HUES48 (cell line): ENCODE data around the gene HSFX4.

Experiments
- H3K27ac ChIP-seq: one replicate; pipeline ENCODE4 v1.7.0; 2013; ENCODE audit warnings: low read depth, low read length, inconsistent platforms
- H3K27me3 ChIP-seq: 2 replicates; pipeline ENCODE4 v1.6.1; 2013; ENCODE audit warnings: mild to moderate bottlenecking, low read length; ENCODE audit not compliant: control insufficient read depth, insufficient read depth
- H3K36me3 ChIP-seq: 2 replicates; pipeline ENCODE4 v1.6.1; 2013; ENCODE audit warnings: low read length; ENCODE audit not compliant: control insufficient read depth, insufficient read depth
- H3K4me1 ChIP-seq: 2 replicates; pipeline ENCODE4 v1.6.1; 2013; ENCODE audit warnings: mild to moderate bottlenecking, low read length; ENCODE audit not compliant: control insufficient read depth, insufficient read depth
- H3K4me3 ChIP-seq: 2 replicates; pipeline ENCODE4 v1.5.1; 2013; ENCODE audit warnings: mild to moderate bottlenecking, low read depth, low read length
- H3K9ac ChIP-seq: 2 replicates; pipeline ENCODE4 v1.6.1; 2013; ENCODE audit warnings: mild to moderate bottlenecking, low read depth, low read length, moderate library complexity
- H3K9me3 ChIP-seq: 2 replicates; pipeline ENCODE4 v1.6.1; 2013; ENCODE audit warnings: low read length; ENCODE audit not compliant: control insufficient read depth, insufficient read depth

Gene HSFX4

DNA sequence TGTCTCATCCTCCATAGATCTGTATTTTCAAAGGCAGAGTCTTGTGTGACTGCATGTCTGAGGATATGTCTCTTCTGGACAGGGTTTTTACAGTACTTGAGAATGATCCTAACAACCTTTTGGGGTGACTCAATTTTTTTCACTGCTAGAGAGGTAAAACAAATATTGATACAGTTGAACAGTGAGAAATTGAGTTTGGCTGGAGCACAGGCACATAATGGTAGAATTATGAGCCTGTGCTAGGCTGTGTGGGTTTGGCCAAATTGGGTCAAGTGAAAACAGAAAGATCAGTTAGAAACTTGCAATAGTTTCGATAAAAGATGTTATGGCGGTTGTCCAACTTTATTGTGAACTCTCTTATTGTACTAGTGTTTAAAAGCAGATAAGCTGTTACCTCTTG, 32.2 kb downstream of the HSFX4 start:
- H3K9me3 ChIP-seq: peaks cover 11% of the 10 kb centered on the region; the same call in 1 of the 2 replicates
- no peaks in the 10 kb centered on the region for H3K27me3 ChIP-seq
- H3K4me3 ChIP-seq: no peak overlapping the region
- peaks cover 8% of the 10 kb centered on the region; the same call in 1 of the 2 replicates for H3K36me3 ChIP-seq
- no peaks in the 10 kb centered on the region for H3K4me1 ChIP-seq
- no peak overlapping the region for H3K9ac ChIP-seq
- no peak overlapping the region for H3K27ac ChIP-seq

GRCh38 chrX:149962010-149962409, 32.6 kb downstream of the HSFX4 start:
- Histone ChIP-seq H3K27ac (no peak overlapping the region), H3K27me3 (no peaks in the 10 kb centered on the region), H3K9ac (no peak overlapping the region), H3K4me3 (no peak overlapping the region), H3K9me3 (peaks cover 14% of the 10 kb centered on the region; the same call in 1 of the 2 replicates), H3K36me3 (peaks cover 8% of the 10 kb centered on the region; the same call in 1 of the 2 replicates), H3K4me1 (no peaks in the 10 kb centered on the region)

DNA sequence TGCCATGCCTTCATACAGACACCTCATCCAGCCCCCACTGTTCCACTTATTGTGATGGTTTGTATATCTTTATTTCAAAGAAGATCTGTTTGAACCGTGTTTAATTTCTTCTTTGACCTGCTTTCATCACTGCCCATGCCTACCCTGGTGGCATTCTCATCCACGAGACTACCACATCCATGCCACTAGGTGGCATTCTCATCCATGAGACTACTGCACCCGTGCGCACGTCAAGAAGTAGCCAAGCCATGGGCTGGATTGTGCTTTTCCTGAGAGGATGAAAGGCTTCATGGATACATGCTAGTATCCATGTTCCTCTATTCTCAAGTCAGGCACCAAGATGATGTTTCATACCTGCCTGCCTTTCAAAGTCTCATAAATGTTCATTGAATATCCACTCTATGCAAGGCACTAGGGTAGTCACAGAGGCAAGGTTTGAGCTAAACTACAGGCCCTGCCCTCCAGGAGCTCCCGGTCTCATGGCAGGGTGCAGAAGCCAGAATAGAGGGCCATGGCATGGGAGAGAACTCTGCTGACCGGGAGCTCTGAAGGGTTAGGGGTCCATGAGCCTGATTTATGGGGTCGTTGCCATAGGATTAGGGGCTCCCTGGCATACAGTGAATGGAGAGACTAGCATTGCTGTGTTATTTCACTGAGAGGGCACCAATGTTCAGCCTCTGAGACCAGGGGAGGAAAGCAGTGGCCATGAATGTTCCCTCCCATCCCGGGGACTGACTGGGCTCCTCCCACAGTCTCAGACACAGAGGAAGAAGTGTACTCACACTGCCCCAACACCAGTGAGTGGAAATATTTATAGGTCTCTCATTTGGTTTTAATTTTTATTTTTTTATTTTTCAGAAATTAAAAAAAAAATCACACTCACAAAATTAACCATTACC, 33.7 kb downstream of the HSFX4 start:
- Histone ChIP-seq H3K27me3 (no peaks in the 10 kb centered on the region), H3K36me3 (peaks cover 8% of the 10 kb centered on the region; the same call in 1 of the 2 replicates), H3K4me3 (no peak overlapping the region), H3K4me1 (no peaks in the 10 kb centered on the region), H3K9me3 (peaks cover 14% of the 10 kb centered on the region; the same call in 1 of the 2 replicates), H3K27ac (no peak overlapping the region), H3K9ac (no peak overlapping the region)

DNA sequence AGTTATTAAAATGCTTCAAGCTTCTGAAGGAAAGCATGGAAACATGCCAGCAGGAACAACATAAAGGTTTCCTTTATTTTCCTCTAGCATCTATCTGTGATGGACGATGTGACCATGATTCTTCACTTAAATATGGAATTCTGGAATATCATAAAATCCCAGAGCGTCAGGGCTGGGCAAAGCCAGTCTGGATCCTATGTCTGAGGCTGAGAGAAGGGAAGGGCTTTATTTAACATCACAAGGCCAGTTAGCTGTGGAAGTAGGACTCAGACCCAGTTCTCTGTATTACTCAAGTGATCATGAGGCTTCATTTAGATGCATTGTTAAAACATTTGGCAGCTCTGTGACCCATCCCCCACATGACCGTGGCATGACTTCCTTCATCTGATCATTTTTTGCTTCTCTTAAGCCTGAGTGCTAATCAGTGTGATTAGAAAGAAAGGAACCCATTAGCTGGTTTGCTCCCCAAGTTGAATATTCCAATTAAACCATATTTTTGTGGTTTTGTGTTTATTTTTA, 49.8 kb downstream of the HSFX4 start:
- no peak overlapping the region for H3K9ac ChIP-seq
- no peaks in the 10 kb centered on the region for H3K36me3 ChIP-seq
- peaks cover 36% of the 10 kb centered on the region for H3K9me3 ChIP-seq
- H3K4me3 ChIP-seq: no peak overlapping the region
- H3K27ac ChIP-seq: no peak overlapping the region
- no peaks in the 10 kb centered on the region for H3K27me3 ChIP-seq
- peaks cover 14% of the 10 kb centered on the region for H3K4me1 ChIP-seq
